K562 (cell line): ENCODE data around the gene RRP9. TPM values are rescaled to one million over a fixed set of nuclear protein-coding genes. Genes with fewer than 3 reads are reported as not detected.
A peak's percentile ranks its signal among the peaks of the same experiment; 100 is the strongest.

Source experiments
- ATAC-seq: fragments of 200-7000 bp; cut with Tn5 transposase; 3 replicates; pipeline ENCODE4 v1.9.1; 2020; ENCODE audit warnings: moderate library complexity
- BruUV-seq: library from RNA; stranded (reverse); fragments of 400-500 nt; replicated peaks from 2 replicates; lab custom pipeline; 2021; lab: Mats Ljungman, UMichigan
- CTCF ChIA-PET: fragments of 300-600 bp; formaldehyde crosslinking; extraction: SDS; loops from one replicate; lab custom pipeline; 2021; ENCODE audit warnings: low intra/inter-chr PET ratio; lab: Yijun Ruan, JAX
- POLR2A ChIA-PET: fragments of 300-600, 350-650 bp; sonication (Branson Sonifier 250); formaldehyde crosslinking; extraction: SDS; loops from one replicate; lab custom pipeline; 2021; ENCODE audit warnings: antibody characterized with exemption, inconsistent platforms; lab: Yijun Ruan, JAX
- DNase-seq, 4 experiments: peaks; one replicate each; pipeline versions ENCODE4 v3.0.0 to v3.0.0-alpha.2; 2011 to 2018; ENCODE audit warnings: low spot score in 3 of 4, mixed read lengths in 3 of 4; ENCODE audit errors: extremely low read depth in 1 of 4
- FAIRE-seq: peaks from 2 replicates; lab custom pipeline; 2011; peaks lifted over from hg19 to GRCh38; lab: Jason Lieb, UNC
- H2AFZ ChIP-seq: 2 replicates; pipeline ENCODE4 v1.6.0; 2011; ENCODE audit warnings: low read depth, low read length, control low read depth, inconsistent platforms
- H3K27ac ChIP-seq: fragments of 200-600 bp; 3 replicates; pipeline ENCODE4 v1.8.0; 2011; ENCODE audit warnings: low read depth, mild to moderate bottlenecking, control low read depth, inconsistent platforms, low read length, moderate library complexity, mixed read lengths; ENCODE audit errors: extremely low read depth
- H3K27me3 ChIP-seq, 2 experiments: fragments of 300-600 bp in 1 of 2; 2 replicates in 1 of 2; 3 replicates in 1 of 2; pipeline versions ENCODE4 v1.6.0 to v1.8.0; 2011; ENCODE audit warnings: inconsistent platforms in 2 of 2, low read length in 2 of 2, mild to moderate bottlenecking in 1 of 2, mixed read lengths in 1 of 2, moderate library complexity in 1 of 2; ENCODE audit not compliant: control insufficient read depth in 2 of 2, insufficient read depth in 2 of 2
- H3K36me3 ChIP-seq: fragments of 300-600 bp; 3 replicates; pipeline ENCODE4 v1.8.0; 2011; ENCODE audit warnings: mild to moderate bottlenecking, low read length, inconsistent platforms; ENCODE audit not compliant: control insufficient read depth, insufficient read depth
- H3K4me1 ChIP-seq, 2 experiments: fragments of 200-600 bp in 1 of 2; replicated peaks in 1 of 2; 2 replicates in 1 of 2; 3 replicates in 1 of 2; pipeline versions ENCODE4 v1.5.1 to v1.8.0; 2011; ENCODE audit warnings: inconsistent platforms in 2 of 2, low read length in 2 of 2, mild to moderate bottlenecking in 1 of 2, mixed read lengths in 1 of 2, moderate library complexity in 1 of 2; ENCODE audit not compliant: control insufficient read depth in 2 of 2, insufficient read depth in 2 of 2
- H3K4me2 ChIP-seq: 2 replicates; pipeline ENCODE4 v1.6.1; 2011; ENCODE audit warnings: low read length, control low read depth, inconsistent platforms, mixed read lengths; ENCODE audit not compliant: insufficient read depth
- H3K4me3 ChIP-seq: fragments of 200-600 bp; sonication (generic), shearing (Covaris generic); 2 replicates; pipeline ENCODE4 v1.5.1; 2016; ENCODE audit warnings: control low read depth, inconsistent platforms
- H3K79me2 ChIP-seq: fragments of 200-600 bp; 3 replicates; pipeline ENCODE4 v1.8.0; 2011; ENCODE audit warnings: low read length, inconsistent platforms; ENCODE audit not compliant: control insufficient read depth, insufficient read depth
- H3K9ac ChIP-seq, 2 experiments: 2 replicates each; pipeline versions ENCODE4 v1.6.0 to v1.6.1; 2011; ENCODE audit warnings: low read depth in 2 of 2, low read length in 2 of 2, control low read depth in 1 of 2, inconsistent platforms in 1 of 2, mild to moderate bottlenecking in 1 of 2, mixed read lengths in 1 of 2; ENCODE audit not compliant: insufficient read depth in 1 of 2
- H3K9me1 ChIP-seq: one replicate; pipeline ENCODE4 v1.6.0; 2011; ENCODE audit warnings: inconsistent platforms, mild to moderate bottlenecking, low read length, moderate library complexity; ENCODE audit not compliant: control insufficient read depth, insufficient read depth
- H3K9me3 ChIP-seq: replicated peaks from 2 replicates; pipeline ENCODE4 v1.5.1; 2011; ENCODE audit warnings: low read depth, low read length, inconsistent platforms; ENCODE audit not compliant: control insufficient read depth, insufficient read depth
- H4K20me1 ChIP-seq: replicated peaks from 2 replicates; pipeline ENCODE4 v1.6.1; 2011; ENCODE audit warnings: low read length, inconsistent platforms, mixed read lengths; ENCODE audit not compliant: control insufficient read depth, insufficient read depth
- ADNP ChIP-seq: fragments of 200-800 bp; sonication (Bioruptor generic); IDR thresholded peaks from 2 replicates; pipeline ENCODE4 v1.6.1; 2016; ENCODE audit warnings: missing genetic modification characterization, missing compliant biosample characterization
- ATF3 ChIP-seq, 2 experiments: fragments of 450-650 bp in 1 of 2; sonication (generic) in 1 of 2; formaldehyde crosslinking in 1 of 2; IDR thresholded peaks in 1 of 2; conservative IDR thresholded peaks in 1 of 2; 2 replicates each; pipeline versions ENCODE4 v1.6.1 to v1.8.1; 2016 to 2023; ENCODE audit warnings: mild to moderate bottlenecking in 2 of 2, moderate library complexity in 2 of 2, inconsistent platforms in 1 of 2, missing genetic modification reagents in 1 of 2
- REST ChIP-seq, 2 experiments: fragments of 450-650 bp; formaldehyde crosslinking in 1 of 2; IDR thresholded peaks; 2 replicates each; pipeline versions ENCODE4 v1.4.0 to v1.6.1; 2014 to 2020; ENCODE audit warnings: mild to moderate bottlenecking in 2 of 2, borderline replicate concordance in 1 of 2, low read depth in 1 of 2
- UBTF ChIP-seq, 2 experiments: IDR thresholded peaks; 2 replicates each; pipeline ENCODE4 v1.6.1; 2012; ENCODE audit warnings: improper control_type of control experiment in 2 of 2, low read depth in 2 of 2, low read length in 2 of 2, borderline replicate concordance in 1 of 2
- WGBS: fragments of 100-300 bp; shearing (Covaris generic); methylation state at CpG from one replicate; pipeline ENCODE4 v1.1.6; 2016; ENCODE audit warnings: low coverage, mixed read lengths; ENCODE audit not compliant: insufficient coverage; ENCODE audit errors: missing lambda C conversion rate; 5-methylcytosine and 5-hydroxymethylcytosine counted together
- in situ Hi-C: fragments of 300-500 bp; cut with MboI; formaldehyde crosslinking; loops from 4 replicates; pipeline ENCODE4 v1.15.0; 2018; ENCODE audit warnings: inconsistent platforms, mixed read lengths
- intact Hi-C: fragments of 100-400 bp; cut with micrococcal nuclease; formaldehyde crosslinking; loops from 2 replicates; pipeline ENCODE4 v1.14.2; 2022
- polyA plus RNA-seq, 8 experiments: library from polyadenylated mRNA; depleted of rRNA in 4 of 8; stranded (reverse) in 5 of 8; unstranded in 3 of 8; fragments of >200 nt; fragmentation: Nextera tagmentation in 2 of 8; fragmentation: Illumina TruSeq in 1 of 8; extraction: Ambion mirVana in 2 of 8; extraction: Trizol in 1 of 8; gene quantifications; 2 replicates each; pipeline versions ENCODE4 v1.2.1 to v1.2.3, GENCODE V29; 2011 to 2014; ENCODE audit warnings: inconsistent platforms in 1 of 8, missing spikeins in 1 of 8
- total RNA-seq, 7 experiments: library from RNA; depleted of rRNA in 6 of 7; stranded (reverse); fragments of >200 nt in 6 of 7; fragmentation: Illumina TruSeq in 2 of 7; extraction: Trizol in 2 of 7; gene quantifications; 2 replicates each; pipeline versions ENCODE4 v1.2.1 to v1.2.3, GENCODE V29; 2011 to 2021; ENCODE audit warnings: low replicate concordance in 1 of 7

The RRP9 gene
- total and polyA plus RNA-seq, 9 of the 15 experiments (the other 6 are each of a cell fraction or from before 2014, with no cell fraction given): 5.2 to 67.0 (median 45.9) TPM

GRCh38 chr3:51937014-51937413 is 4.7 kb downstream of the RRP9 start:
- FAIRE-seq: no peak
- DNase-seq: peak in 2 of 4 experiments; percentile 29 to 30
- no peak overlapping the region for H3K27ac ChIP-seq
- no peak overlapping the region for H3K4me3 ChIP-seq
- POLR2A ChIA-PET: interaction anchor here (0.6 kb wide), 1 partner anchor 28 kb away, joined by 4 read pairs; no protein-coding TSS in a partner anchor
- in situ Hi-C loops: no loop called here
- no peaks in the 10 kb centered on the region for H3K27me3 ChIP-seq
- H2AFZ ChIP-seq: no peak overlapping the region
- no peak for TF ChIP-seq REST (IDR thresholded peaks at IDR 0.05; ENCODE audit: borderline replicate concordance)
- TF ChIP-seq REST (CRISPR knock-in tag; IDR thresholded peaks at IDR 0.05; ENCODE audit: low read depth): no peak
- no peak for TF ChIP-seq UBTF (IDR thresholded peaks at IDR 0.05; ENCODE audit: borderline replicate concordance in 1 of 2, low read depth in 2 of 2, low read length in 2 of 2)
- TF ChIP-seq ATF3 (IDR thresholded peaks at IDR 0.05): peak; percentile 33; the same call in 1 of the 2 replicates
- TF ChIP-seq ATF3 (CRISPR knock-in tag; conservative IDR thresholded peaks at IDR 0.05): no peak
- TF ChIP-seq ADNP: no peak
- TF ChIP-seq, all 486 proteins: peak for 1
- CTCF ChIA-PET: no interaction called here
- H3K9ac ChIP-seq: no peak overlapping the region; a peak in 1 of 4 replicates
- no peaks in the 10 kb centered on the region for H4K20me1 ChIP-seq
- ATAC-seq: no peak
- intact Hi-C loops: no loop called here
- H3K36me3 ChIP-seq: peaks cover 76% of the 10 kb centered on the region; the same call in 2 of the 3 replicates
- no peaks in the 10 kb centered on the region for H3K9me3 ChIP-seq
- whole genome bisulfite sequencing: 68% methylated on average over 8 of the region's 9 CpGs
- BruUV-seq: no TSS peak
- H3K4me2 ChIP-seq: no peak overlapping the region
- H3K4me1 ChIP-seq: peaks cover 8 to 11% of the 10 kb centered on the region in 2 experiments; a peak in 4 of 5 replicates
- peaks cover 35% of the 10 kb centered on the region for H3K79me2 ChIP-seq
- H3K9me1 ChIP-seq: peaks cover 5% of the 10 kb centered on the region
